GM19468 (cell line): ENCODE measurements around the gene KNCN.

Source experiments
- ATAC-seq: cut with Tn5 transposase; IDR thresholded peaks from one replicate; pipeline ENCODE4 v1.9.1; 2021; ENCODE audit warnings: mild to moderate bottlenecking, moderate library complexity, moderate number of reproducible peaks; ENCODE audit not compliant: unreplicated experiment; ENCODE audit errors: extremely low read depth

Gene KNCN

DNA sequence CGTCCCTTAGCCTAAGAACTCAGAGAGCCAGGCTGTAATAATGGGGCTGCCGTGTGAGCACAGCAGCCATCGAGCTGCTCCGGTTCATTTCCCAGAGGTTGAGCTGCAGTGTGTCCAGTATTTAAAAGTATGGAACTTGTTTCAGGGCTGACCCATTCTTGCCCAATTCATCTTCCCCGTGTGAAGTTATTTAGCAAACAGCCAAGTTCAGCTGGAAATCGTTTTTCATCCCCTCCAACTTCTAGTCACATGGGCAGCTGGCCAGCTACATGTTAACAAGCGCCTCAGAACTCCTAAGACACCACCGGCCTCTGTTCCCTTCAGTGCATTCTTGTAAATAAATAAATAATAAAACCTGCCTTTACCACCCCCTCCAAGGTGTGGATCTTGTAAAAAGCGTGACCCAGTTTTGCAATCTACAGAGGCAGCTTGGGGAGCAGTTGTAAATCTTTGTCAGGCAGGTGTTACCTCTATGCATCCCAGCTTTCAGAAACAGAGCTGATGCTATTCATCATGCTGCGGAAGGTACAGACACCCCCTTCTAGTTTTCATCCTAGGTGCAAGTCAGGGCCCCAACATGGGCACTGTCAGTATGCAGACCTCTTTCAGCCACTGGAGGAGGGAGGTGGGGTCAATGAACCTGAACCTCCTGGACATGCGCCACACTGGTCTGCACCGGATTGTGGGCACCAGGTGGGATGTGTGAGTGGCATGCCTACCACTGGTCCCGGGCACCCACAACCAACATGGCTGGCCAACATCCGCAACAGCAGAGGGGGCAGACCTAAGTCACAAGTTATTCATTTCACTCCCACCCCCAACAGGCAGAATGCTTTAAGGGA lies 18.7 kb upstream of the KNCN start:
- ATAC-seq, result no peak

DNA sequence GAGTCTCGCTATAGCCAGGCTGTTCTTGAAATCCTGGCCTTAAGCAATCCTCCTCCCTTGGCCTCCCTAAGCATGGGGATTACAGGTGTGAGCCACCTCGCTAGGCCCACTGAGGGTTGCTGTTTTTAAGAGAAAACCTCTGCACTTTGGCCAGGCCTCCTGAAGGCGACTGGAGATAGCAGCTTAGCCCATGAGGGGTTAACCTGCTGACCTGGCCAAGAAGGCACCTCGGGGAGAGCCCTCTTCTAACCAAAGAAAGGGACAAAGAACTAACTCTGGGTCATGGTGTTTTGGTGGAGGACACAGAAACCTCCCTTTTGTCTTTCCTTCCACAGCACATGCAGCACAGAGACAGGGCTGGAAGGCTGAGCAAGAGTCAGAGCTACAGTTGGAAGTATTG lies 17.7 kb upstream of the KNCN start:
- no peak for ATAC-seq

DNA sequence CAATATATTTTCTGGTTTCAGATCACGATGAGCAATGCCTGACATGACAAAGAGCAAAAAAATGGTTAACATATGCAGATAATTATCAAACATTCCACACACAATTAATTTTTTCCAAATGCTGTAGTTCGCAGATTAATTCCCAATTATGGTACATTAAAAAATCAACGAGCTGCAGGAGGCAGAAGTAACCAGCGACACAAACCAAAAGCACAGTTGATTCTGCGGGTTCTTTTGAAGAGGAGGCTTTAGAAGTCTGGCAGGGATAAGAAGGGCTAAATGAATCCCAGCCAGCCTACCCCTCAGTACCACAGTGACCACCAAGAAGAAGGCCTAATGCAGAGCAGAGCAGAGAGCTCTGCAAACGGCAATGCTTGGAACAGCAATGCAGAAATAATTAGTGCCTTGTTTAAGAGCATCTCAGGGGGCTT lies 17.0 kb upstream of the KNCN start:
- ATAC-seq, result no peak

DNA sequence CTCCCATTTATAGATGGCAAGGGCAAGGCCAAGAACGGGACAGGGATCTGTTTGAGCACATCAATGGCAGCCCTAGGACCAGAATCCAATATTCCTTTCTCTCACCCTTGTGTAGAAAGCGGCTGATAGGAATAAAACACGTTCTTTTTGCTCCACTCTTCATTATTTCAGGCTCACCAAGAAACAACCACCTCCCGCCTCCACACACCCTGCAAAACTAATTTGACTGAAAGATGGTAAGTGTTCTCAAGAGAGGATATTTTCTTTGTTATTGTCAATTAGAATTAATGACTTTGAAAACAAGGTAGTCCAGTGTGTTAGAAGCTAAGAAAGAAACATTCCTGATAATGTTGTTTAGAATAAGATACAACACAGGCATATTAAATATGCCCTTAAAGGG lies 11.9 kb upstream of the KNCN start:
- ATAC-seq, result no peak

DNA sequence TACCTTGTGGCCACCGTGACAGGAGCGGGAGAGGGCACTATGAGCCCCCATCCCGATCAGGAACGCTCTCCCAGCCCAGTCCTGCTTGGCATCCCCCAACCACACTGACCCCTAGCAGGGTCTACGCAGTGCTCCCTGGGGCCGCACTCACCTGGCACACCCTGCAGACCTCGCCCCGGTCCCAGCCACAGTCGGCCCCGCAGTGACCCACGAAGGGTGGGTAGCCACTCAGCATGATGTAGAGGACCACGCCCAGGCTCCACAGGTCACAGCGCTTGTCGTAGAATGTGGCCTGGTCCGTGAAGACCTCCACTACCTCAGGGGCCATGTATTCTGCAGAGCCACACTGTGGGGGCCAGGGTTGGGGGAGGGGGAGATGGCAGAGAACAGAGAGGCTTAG lies 11.1 kb upstream of the KNCN start:
- ATAC-seq, result no peak

DNA sequence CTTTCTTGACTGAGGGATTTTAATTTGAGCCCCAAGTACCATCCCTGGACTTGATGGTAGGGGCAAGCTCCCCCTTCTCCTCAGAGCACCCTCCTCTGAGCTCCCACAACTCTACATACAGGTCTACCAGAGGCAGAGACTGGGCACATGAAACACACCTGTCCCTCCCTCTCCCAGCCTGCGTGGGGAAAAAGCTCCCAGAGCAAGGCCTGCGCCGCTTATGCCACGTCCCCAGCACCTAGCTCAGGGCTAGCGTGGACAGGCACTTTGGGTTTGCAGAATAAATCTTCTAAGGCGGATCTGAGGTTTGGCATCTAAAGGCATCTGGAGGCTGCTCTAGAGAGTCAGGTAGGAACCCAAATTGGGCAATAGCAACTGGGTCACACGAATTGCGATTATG lies 7.5 kb upstream of the KNCN start:
- no peak for ATAC-seq

DNA sequence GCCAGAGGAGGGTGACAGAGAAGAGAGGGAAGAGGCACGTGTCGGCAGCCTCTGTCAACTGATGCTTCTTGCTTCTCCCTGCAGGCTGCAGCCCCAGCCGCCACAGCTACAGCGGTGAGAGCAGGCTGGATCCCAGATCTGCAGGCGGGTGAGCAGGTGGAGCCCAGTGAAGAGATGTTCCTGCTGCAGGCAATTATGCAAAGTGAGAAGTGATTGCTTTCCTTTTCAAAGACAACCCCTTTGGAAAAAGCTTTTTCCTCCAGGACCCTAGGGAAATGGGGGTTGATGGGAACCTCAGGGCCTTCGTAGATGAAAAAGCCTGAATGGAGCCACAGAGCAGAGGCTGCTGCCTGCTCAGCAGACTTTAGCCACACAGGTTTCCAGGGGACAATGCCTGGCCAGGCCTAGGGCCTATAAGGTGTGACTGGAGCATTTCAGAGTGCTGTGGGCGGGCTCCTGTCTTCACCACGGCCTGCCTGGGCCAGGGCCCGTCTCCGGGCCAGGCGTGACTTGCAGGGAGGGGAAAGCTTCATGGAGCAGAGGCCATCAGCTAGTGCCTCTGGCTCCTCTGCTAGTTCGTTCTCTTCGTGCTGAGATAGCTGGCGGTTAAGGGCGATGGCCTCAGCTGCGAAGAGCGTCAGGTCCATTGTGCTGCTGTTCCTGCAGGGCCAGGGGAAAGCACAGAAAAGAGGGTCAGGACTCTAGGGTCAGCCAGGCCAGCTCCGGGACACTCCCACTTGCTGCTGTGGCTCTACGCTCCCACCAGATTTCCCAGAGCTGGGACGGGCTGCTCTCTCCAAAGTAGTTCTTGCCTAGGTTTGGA lies 6.9 kb upstream of the KNCN start:
- ATAC-seq, result no peak

DNA sequence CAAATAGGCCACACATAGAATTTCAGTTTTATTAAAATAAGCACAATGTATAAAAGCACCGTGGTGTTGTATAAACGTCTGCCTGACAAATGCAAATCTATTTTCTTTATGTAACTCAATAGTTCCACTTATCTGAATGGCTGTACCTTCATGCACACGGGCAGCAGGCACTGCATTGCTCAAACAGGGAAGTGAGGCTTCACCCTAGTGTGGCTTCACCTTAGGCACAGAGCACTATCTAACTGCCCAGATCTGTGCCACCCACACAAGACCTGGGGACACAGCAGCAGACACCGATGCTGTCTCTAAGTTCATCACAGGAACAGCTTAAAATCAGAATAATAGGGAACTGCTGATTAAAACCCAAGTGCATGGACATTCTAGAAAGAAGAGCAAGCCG lies 6.0 kb upstream of the KNCN start:
- no peak for ATAC-seq

DNA sequence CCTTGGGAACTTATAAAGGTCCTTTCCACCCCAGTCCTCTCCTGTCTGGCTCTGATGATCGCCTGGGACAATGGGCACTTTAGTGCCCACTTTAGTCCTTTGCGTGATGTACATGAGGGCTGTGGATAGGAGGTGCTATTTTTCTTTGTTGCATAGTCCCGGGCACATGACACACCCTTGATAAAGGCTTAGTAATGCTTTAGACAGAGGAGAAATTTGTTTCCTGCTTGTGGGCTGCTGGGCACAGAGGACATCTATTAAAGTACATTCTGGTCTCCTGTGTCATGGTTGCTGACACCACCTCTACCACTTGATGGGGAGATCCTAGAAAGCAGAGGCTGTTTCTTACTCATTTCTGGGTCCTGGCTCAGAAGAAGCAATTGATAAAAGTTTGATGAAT lies 5.4 kb upstream of the KNCN start:
- ATAC-seq, result no peak

DNA sequence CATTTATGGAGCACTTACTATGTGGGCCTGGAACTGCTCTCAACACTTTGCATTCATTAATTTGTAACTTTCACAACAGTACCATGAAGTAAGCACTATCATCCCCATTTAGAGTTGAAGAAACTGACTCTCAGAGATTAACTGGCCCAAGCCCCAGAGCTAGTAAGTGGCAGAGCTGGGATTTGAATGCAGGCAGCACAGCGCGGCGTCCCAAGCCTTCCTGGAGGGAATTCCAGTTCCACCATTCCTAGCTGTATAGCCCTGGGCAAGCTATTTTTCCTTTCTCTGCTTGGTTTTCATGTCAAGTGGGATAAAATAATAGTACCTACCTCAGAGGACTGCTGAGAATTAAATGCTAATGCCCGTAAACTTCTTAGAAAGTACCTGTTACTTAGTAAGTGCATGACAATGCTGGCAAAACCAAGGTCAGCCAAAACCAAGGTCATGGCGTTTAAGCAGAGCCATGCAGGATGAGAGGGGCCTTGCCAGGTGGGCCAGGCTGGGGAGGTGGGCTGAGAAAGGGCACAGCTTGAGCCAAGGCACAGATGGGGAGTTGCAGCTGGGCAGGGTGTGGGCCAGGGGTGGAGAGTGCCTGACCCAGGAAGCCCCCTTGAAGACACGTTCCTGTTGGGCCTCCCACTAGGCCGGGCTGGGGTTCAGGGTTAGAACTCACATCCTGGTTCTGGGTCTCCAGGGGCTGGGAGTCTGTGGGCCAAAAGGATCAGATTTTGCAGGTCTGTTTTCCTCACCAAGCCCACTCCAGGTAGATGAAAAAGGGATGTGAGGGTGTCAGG lies 4.6 kb upstream of the KNCN start:
- no peak for ATAC-seq

DNA sequence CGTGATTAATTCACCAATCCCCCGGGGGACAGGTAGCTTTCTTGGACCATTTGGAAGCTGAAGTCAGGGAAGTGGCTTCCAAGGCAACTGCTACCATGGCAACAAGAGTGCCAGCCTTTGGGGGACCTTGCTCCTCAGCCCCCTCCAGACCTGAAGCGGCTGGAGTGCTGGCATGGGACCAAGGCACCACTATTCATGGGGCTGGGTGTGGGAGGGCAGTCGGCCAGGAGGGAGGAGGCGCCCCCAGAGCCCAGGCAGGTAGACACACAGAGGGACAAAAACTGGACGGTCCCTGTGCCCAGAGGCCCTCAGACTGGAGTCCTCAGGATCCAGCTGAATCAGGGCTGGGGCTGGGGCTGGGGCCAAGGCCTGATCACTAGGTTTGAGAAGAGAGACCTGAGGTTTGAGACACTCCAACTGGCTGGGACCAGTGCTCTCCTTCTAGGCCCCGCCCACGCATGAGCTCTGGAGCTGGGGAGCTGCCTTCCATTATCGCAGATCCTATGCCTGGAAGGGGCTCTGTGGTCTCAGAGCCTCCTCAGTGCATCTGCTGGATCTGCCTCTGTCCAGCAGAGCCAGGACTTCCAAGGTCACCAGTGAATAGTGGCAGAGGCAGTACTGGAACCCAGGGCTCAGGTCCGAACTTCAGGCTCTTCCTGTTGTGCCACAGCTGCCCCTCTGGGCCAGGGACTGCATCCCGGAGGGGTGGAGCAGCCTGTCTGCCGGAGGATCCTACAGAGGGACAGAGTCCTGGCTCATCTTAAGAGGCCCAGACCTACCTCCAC lies 3.3 kb upstream of the KNCN start:
- no peak for ATAC-seq

DNA sequence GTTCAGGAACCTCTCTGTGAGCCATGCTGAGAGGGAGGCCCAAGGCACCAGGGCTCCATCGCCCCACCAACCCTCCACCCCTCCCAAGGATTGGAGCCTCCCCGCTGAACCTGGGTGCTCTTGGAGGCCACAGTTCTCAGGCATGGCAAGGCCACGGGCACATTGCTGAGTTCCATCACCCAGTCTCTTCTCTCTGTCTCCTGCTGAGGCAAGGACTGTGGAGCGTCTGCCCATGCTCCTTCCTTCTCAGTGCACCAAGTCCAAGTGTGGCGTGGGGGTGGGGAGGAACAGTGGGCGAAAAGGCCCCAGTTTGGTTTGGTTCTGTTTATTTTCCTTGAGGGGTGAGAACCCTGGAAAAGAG lies 2.8 kb upstream of the KNCN start:
- no peak for ATAC-seq

DNA sequence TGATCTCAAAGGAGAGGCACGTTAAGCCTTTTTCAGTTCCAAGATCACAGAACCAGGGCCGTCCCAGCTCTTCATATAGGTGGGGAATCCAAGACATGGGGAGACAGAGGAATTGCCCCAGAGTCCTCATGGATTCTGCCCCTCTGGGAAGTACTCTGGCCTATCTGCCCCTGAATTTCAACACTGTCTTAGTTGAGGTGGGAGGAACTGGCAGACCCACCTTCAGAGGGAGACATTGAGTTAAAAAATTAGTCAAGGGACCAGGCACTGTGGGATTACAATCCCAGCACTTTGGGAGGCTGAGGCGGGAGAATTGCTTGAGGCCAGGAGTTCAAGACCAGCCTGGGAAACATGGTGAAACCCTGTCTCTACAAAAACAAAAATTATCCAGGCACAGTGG lies 2.1 kb upstream of the KNCN start:
- ATAC-seq, result no peak

DNA sequence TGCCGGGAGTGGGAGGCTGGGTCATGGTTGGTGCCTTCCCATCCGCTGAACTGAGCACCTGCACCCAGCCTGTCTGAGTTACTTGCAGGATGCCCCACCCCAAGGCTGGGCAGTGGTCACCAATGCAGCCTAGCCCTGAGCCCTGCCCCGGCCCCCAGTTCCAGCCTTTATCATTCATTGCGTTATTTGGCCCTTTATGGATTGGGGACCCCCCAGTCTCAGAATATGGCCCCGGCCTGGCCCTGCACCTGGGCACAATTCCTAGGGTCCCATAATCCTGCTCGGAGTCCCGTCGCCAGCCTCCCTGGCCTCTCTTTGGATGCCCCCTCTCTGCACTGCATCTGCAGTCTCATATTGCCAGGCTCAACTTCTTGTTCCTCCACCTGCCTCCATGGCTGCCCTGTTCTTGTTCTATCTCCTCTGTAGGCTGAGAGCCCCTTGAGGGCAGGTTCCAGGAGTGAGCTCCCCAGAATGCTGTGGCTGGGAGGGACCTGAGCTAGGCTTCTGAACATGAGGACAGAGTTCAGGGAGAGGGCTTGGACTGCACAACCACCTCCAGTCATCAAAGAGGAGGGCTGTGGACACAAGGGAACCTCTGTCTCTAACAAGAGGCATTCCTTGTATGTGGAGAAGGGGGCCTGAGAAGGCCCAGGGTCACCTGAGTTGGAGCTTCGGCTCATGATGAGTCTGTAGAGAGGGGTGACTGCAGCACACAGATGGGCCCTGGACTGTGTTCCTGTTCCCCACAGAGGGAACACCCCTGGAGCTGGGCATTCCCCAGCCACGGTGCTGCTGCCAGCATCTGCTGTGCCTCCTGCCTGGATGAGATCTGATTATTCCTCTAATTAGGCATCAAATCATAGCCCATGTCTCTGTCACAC lies 1.1 kb upstream of the KNCN start:
- ATAC-seq, result no peak

DNA sequence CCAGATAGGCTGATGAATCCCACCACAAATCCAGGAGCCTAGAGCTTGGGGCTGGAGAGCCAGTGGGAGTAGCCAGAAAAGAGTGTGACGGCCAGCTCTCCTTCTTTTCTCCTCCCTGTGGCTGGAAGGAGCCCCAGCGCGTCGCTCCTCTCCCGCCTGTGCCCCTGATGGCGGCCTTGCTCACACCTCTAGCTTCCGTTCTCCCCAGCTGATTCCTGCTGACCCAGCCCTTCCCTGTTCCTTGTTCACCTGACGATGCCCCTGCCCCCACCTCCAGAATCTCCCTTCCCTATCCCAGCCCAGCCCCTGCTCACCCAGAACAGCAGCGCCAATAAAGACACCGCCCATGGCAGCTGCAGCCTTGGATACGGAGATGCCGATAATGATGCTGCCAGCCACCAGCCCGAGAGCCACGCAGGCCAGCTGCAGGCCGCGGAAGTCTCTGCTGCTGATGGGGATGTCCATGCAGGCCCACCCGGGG lies 656 bp downstream of the KNCN start:
- ATAC-seq, result no peak

DNA sequence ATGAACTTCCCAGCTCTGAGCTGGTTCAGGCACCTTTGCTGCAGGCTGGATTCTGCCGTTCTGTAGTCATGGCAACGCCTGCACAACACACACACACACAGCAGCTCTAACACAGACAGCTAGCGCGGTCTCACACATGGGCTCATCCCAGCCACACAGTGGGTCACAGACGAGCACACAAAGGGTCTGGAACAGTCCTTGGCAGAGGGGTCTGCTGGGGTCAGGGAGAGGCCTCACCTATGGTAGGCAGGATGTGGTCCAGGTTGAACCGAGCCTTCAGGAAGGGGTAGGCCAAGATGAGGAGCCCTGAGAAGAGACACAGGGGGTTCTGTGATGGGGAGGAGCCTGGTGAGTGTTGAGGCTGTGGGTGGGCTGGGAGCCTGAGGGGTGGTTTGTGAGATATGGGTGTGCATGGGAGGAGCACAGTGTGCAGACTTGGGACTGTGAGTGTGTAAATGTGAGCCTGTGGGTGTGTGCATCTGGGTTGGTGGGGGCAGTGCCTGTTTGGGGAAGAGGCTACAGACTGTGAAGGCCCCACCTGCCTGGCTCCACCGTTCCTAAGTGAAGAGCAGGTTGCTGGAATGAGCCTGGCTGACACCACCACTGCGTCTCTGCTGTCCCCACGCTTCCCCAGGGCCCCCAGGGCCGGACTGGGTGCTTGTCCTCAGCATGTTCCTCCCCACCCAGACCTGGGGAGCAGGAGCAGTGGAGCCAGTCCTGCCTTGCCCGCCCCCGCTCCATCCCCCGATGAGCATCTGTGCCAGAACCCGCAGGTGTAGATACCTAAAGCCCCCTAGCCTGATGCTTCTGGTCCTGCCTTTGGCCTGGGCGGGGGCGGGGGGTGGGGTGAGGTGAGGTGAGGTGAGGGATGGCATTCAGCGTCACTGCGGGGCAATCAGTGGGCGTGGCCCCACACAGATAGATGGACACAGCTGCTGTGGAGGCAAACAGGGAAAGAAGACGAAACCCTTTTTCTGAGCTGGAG lies 1.5 kb downstream of the KNCN start:
- no peak for ATAC-seq

DNA sequence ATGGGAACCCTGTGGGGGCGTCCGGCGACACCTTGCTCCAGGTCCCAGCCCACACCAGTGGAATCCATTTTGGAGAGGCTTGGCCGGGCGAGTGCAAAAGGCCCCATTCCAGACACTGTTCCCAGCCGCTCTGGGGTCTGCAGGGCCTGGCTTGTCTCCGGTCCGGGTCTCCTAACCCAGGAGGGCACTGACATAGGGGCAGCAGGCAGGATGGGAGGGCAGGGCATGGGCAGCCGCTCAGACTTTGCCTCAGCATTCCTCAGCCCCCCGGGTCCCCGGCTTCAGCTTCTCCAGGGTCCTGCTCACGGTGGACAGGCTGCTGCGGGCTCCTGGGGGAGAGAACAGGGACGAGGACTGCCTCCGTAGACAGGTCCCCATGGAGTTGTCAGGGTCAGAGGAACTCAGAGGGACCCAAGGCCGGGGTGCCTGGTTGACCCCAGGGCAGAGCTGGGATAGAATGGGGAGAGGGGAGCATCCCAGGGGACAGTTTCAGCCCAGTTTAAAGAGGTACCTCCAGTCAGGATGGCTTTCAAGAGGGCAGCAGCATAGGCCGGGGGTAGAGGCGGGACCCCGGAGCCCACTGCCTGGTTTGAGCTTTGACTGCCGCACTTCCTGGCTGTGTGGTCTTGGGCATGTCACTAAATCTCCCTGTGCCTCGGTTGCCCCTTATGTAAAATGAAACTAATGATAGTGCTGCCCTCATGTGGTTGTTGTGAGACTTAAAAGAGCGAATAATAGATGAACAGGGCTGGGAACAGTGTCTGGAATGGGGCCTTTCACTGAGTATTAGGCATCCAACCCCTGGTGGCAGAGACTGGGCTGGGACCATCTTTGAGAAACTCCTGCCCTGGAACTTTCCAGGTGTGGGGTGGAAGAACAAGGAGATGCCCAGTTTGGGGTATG lies 3.7 kb downstream of the KNCN start:
- no peak for ATAC-seq
